PC-3 (cell line): ENCODE data around the gene SIN3B. TPM values are rescaled to one million over a fixed set of nuclear protein-coding genes. Genes with fewer than 3 reads are reported as not detected.

Experiments used
- ATAC-seq: fragments of 200-7000 bp; cut with Tn5 transposase; 2 replicates; pipeline ENCODE4 v1.9.1; 2020; ENCODE audit warnings: mild to moderate bottlenecking, moderate library complexity
- Bru-seq: library from RNA; stranded (reverse); fragments of 400-500 nt; gene quantifications from one replicate; lab custom pipeline; 2021; lab: Mats Ljungman, UMichigan
- BruChase-seq, 2 experiments: library from RNA; stranded (reverse); fragments of 400-500 nt; gene quantifications; one replicate each; lab custom pipeline; 2021; lab: Mats Ljungman, UMichigan
- BruUV-seq: library from RNA; stranded (reverse); fragments of 400-500 nt; replicated peaks from 2 replicates; lab custom pipeline; 2021; lab: Mats Ljungman, UMichigan
- CTCF ChIA-PET: fragments of 300-600 bp; sonication (Branson Sonifier 250); formaldehyde crosslinking; loops from one replicate; lab custom pipeline; 2022; ENCODE audit warnings: antibody characterized with exemption; lab: Charles Lee
- POLR2A ChIA-PET: fragments of 300-600 bp; sonication (Branson Sonifier 250); formaldehyde crosslinking; loops from one replicate; lab custom pipeline; 2022; ENCODE audit warnings: antibody characterized with exemption; ENCODE audit not compliant: unreplicated experiment; lab: Charles Lee
- DNase-seq: peaks from one replicate; pipeline ENCODE4 v3.0.0-alpha.2; 2015
- H2AFZ ChIP-seq: fragments of 300-600 bp; sonication (generic); 2 replicates; pipeline ENCODE4 v1.6.0; 2016; ENCODE audit warnings: antibody characterized with exemption, low read length
- H3F3A ChIP-seq: fragments of 300-600 bp; sonication (generic); one replicate; pipeline ENCODE4 v1.6.0; 2017; ENCODE audit warnings: antibody characterized with exemption, low read length, control low read depth, mild to moderate bottlenecking; ENCODE audit not compliant: unreplicated experiment
- H3K27ac ChIP-seq: fragments of 300-600 bp; sonication (generic); 2 replicates; pipeline ENCODE4 v1.5.1; 2016; ENCODE audit warnings: mild to moderate bottlenecking, low read length
- H3K27me3 ChIP-seq: fragments of 300-600 bp; sonication (generic); 2 replicates; pipeline ENCODE4 v1.6.1; 2016; ENCODE audit warnings: low read length, mixed read lengths
- H3K36me3 ChIP-seq: fragments of 300-600 bp; sonication (generic); 2 replicates; pipeline ENCODE4 v1.6.1; 2016; ENCODE audit warnings: low read depth, mixed run types, low read length, mixed read lengths
- H3K4me1 ChIP-seq: fragments of 300-600 bp; sonication (generic); 2 replicates; pipeline ENCODE4 v1.5.1; 2016; ENCODE audit warnings: low read length; ENCODE audit not compliant: insufficient read depth
- H3K4me2 ChIP-seq: fragments of 300-600 bp; sonication (generic); 2 replicates; pipeline ENCODE4 v1.6.0; 2016; ENCODE audit warnings: low read length
- H3K4me3 ChIP-seq: fragments of 300-600 bp; sonication (generic); 2 replicates; pipeline ENCODE4 v1.5.1; 2016; ENCODE audit warnings: mild to moderate bottlenecking, low read length, mixed read lengths
- H3K79me2 ChIP-seq: fragments of 300-600 bp; sonication (generic); 2 replicates; pipeline ENCODE4 v1.6.1; 2017; ENCODE audit warnings: low read length, mixed read lengths
- H3K9ac ChIP-seq: fragments of 300-600 bp; sonication (generic); 2 replicates; pipeline ENCODE4 v1.6.0; 2016; ENCODE audit warnings: mild to moderate bottlenecking, low read length
- H3K9me2 ChIP-seq: fragments of 300-600 bp; sonication (generic); replicated peaks from 2 replicates; pipeline ENCODE4 v1.6.1; 2016; ENCODE audit warnings: mixed run types, low read length, mixed read lengths
- H3K9me3 ChIP-seq: fragments of 300-600 bp; sonication (generic); 2 replicates; pipeline ENCODE4 v1.6.1; 2016; ENCODE audit warnings: low read length, mixed read lengths
- H4K20me1 ChIP-seq: fragments of 300-600 bp; sonication (generic); 2 replicates; pipeline ENCODE4 v1.6.1; 2016; ENCODE audit warnings: low read length, mixed read lengths
- EZH2 ChIP-seq: fragments of 300-600 bp; sonication (generic); IDR thresholded peaks from one replicate; pipeline ENCODE4 v1.6.1; 2017; ENCODE audit warnings: antibody characterized with exemption, mild to moderate bottlenecking, low read length; ENCODE audit not compliant: unreplicated experiment
- EZH2phosphoT487 ChIP-seq: fragments of 300-600 bp; sonication (generic); IDR thresholded peaks from 2 replicates; pipeline ENCODE4 v1.6.1; 2018; ENCODE audit warnings: mild to moderate bottlenecking, antibody characterized with exemption, low read length, borderline replicate concordance
- intact Hi-C: fragments of 100-400 bp; cut with micrococcal nuclease; formaldehyde crosslinking; loops from 2 replicates; pipeline ENCODE4 v1.9.0; 2023
- long read RNA-seq: library from polyadenylated mRNA; unstranded; transcript quantifications from one replicate; pipeline ENCODE4 v2.0.0, GENCODE V29; 2021; ENCODE audit not compliant: unreplicated experiment
- total RNA-seq: library from RNA; depleted of rRNA; stranded (reverse); fragments of >200 nt; gene quantifications from 2 replicates; pipeline ENCODE4 v1.2.3, GENCODE V29; 2014; rRNA removed
- TF ChIP-seq, protein P1 (sequence below): fragments of 300-600 bp; sonication (generic); conservative IDR thresholded peaks from 2 replicates; pipeline ENCODE4 v1.5.1; 2017; ENCODE audit warnings: antibody characterized with exemption, low read depth, mild to moderate bottlenecking, low read length

SIN3B gene, protein sequence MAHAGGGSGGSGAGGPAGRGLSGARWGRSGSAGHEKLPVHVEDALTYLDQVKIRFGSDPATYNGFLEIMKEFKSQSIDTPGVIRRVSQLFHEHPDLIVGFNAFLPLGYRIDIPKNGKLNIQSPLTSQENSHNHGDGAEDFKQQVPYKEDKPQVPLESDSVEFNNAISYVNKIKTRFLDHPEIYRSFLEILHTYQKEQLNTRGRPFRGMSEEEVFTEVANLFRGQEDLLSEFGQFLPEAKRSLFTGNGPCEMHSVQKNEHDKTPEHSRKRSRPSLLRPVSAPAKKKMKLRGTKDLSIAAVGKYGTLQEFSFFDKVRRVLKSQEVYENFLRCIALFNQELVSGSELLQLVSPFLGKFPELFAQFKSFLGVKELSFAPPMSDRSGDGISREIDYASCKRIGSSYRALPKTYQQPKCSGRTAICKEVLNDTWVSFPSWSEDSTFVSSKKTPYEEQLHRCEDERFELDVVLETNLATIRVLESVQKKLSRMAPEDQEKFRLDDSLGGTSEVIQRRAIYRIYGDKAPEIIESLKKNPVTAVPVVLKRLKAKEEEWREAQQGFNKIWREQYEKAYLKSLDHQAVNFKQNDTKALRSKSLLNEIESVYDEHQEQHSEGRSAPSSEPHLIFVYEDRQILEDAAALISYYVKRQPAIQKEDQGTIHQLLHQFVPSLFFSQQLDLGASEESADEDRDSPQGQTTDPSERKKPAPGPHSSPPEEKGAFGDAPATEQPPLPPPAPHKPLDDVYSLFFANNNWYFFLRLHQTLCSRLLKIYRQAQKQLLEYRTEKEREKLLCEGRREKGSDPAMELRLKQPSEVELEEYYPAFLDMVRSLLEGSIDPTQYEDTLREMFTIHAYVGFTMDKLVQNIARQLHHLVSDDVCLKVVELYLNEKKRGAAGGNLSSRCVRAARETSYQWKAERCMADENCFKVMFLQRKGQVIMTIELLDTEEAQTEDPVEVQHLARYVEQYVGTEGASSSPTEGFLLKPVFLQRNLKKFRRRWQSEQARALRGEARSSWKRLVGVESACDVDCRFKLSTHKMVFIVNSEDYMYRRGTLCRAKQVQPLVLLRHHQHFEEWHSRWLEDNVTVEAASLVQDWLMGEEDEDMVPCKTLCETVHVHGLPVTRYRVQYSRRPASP
- total RNA-seq (46.4 and 84.1 TPM in 2 replicates), Bru-seq, nascent RNA (percentile 81 among the genes with signal in this experiment), BruChase-seq, experiment 1, labeled RNA remaining after a 6-hour chase (percentile 89 among the genes with signal in this experiment), BruChase-seq, experiment 2, labeled RNA remaining after a 2-hour chase (percentile 88 among the genes with signal in this experiment)
- long read RNA-seq, full-length matches to known transcripts, result 27 of 85 reads
- long read RNA-seq, partial matches to known transcripts, result 46 of 85 reads
- long read RNA-seq, other reads (novel, unspliced or antisense), result 12 of 85 reads

DNA sequence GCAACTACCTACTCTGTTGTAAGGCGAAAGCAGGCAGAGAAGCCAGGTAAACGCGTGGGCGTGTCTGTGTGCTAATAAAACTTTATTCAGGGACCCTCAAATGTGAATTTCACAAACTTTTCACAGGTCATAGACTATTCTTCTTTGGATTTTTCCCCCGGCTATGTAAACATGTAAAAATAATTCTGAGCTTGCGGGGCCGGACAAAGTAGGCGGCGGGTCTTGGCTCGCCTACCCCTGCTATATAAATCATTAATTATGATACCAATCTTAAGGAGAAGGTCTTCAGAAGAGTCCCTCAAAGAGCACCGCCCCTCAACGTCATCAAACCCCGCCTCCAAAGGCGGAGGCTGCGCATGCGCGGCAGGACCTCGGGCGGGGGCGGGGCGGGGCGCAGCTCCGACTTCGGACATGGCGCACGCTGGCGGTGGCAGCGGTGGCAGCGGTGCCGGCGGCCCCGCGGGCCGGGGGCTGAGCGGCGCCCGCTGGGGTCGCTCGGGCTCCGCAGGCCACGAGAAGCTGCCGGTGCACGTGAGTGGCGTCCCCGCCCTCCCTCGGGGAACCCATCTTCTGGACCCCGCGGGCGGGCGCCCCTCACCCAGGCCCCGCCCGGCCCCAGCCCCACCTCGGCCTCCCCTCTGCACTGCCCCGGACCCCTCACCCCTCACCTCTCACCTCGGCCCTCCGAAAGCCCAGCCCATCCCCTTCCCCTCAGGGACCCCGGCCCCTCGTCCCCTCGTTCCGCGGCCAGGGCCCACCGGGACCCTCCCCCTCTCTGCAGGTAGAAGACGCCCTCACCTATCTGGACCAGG is at the start of gene SIN3B:
Gene SIN3B (plus strand): TSS at position 389 of the 812 bp plus-strand sequence. CDS start 23 bp downstream, at position 412.
- Histone ChIP-seq H3K9ac (peak within 1 kb of the TSS; percentile 94), H3K9me3 (no peaks in the 10 kb centered on the region), H3K4me2 (peak within 1 kb of the TSS; percentile 92), H3F3A (peaks cover 2% of the 10 kb centered on the region), H3K27me3 (no peaks in the 10 kb centered on the region), H3K9me2 (no peaks in the 10 kb centered on the region), H2AFZ (peak within 1 kb of the TSS; percentile 73), H3K79me2 (peaks cover 31% of the 10 kb centered on the region), H3K4me3 (peak within 1 kb of the TSS; percentile 94), H4K20me1 (no peaks in the 10 kb centered on the region), H3K4me1 (peaks cover 27% of the 10 kb centered on the region), H3K27ac (peak within 1 kb of the TSS; percentile 24; the same call in 1 of the 2 replicates), H3K36me3 (peaks cover 21% of the 10 kb centered on the region)
- TF ChIP-seq, protein P1, sequence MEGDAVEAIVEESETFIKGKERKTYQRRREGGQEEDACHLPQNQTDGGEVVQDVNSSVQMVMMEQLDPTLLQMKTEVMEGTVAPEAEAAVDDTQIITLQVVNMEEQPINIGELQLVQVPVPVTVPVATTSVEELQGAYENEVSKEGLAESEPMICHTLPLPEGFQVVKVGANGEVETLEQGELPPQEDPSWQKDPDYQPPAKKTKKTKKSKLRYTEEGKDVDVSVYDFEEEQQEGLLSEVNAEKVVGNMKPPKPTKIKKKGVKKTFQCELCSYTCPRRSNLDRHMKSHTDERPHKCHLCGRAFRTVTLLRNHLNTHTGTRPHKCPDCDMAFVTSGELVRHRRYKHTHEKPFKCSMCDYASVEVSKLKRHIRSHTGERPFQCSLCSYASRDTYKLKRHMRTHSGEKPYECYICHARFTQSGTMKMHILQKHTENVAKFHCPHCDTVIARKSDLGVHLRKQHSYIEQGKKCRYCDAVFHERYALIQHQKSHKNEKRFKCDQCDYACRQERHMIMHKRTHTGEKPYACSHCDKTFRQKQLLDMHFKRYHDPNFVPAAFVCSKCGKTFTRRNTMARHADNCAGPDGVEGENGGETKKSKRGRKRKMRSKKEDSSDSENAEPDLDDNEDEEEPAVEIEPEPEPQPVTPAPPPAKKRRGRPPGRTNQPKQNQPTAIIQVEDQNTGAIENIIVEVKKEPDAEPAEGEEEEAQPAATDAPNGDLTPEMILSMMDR, result no peak
- CTCF ChIA-PET, result interaction anchor here (0.6 kb wide), 1 partner anchor 498 kb away, joined by 3 read pairs; no protein-coding TSS in a partner anchor
- ATAC-seq (peak; percentile 85), DNase-seq (peak; percentile 97)
- POLR2A ChIA-PET, result no interaction called here
- intact Hi-C loops, result no loop called here
- TSS peak; percentile 40 for BruUV-seq

DNA sequence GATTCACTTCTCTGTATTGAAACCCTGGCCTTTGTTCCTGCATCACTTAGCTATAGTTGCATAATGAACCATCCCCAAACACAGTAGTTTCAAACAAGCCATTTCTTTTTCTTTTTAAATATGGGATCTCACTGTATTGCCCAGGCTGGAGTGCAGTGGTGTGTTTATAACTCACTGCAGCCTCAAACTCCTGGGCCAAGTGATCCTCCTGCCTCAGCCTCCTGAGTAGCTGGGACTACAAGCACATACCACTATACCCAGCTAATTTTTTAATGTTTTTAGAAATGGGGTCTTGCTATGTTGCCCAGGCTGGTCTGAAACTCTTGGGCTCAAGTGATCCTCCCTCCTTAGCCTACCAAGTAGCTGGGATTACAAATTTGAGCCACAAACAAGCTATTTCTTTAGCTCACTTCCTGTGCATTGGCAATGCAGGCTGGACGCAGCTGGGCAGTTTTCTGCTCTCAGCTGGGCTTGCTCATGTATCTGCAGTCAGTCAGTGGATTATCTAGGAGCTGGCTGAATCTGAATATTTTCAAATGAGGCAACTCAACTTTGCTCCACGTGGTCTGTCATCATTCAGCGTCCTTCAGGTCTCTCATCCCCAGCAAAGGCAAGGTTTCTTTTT is 49.5 kb upstream of the SIN3B start:
- ATAC-seq (no peak), DNase-seq (no peak)
- Histone ChIP-seq H3K79me2 (no peaks in the 10 kb centered on the region), H3K9ac (no peak overlapping the region), H2AFZ (no peak overlapping the region), H4K20me1 (no peaks in the 10 kb centered on the region), H3K9me3 (no peaks in the 10 kb centered on the region), H3K4me1 (no peaks in the 10 kb centered on the region), H3K27ac (no peak overlapping the region), H3K4me3 (no peak overlapping the region), H3K9me2 (no peaks in the 10 kb centered on the region), H3K36me3 (no peaks in the 10 kb centered on the region), H3K27me3 (no peaks in the 10 kb centered on the region), H3F3A (no peaks in the 10 kb centered on the region), H3K4me2 (no peak overlapping the region)
- BruUV-seq, result no TSS peak
- POLR2A ChIA-PET, result interaction anchor here (0.6 kb wide), 1 partner anchor 69 kb away, joined by 4 read pairs; no protein-coding TSS in a partner anchor
- intact Hi-C loops, result loop anchor here (1.0 kb wide), 2 partner anchors 71 to 120 kb away; no protein-coding TSS in a partner anchor
- TF ChIP-seq, protein P1, result no peak
- TF ChIP-seq EZH2, result no peak
- TF ChIP-seq EZH2phosphoT487, result no peak
- CTCF ChIA-PET, result interaction anchor here (0.6 kb wide), 1 partner anchor 273 kb away, joined by 4 read pairs; no protein-coding TSS in a partner anchor
